ENCODE measurements around the gene TAF12. TPM values are rescaled to one million over a fixed set of nuclear protein-coding genes. Genes with fewer than 3 reads are reported as not detected.

Gene TAF12
- total RNA-seq, 1 donor from 2014 or later = 25.9 TPM

DNA sequence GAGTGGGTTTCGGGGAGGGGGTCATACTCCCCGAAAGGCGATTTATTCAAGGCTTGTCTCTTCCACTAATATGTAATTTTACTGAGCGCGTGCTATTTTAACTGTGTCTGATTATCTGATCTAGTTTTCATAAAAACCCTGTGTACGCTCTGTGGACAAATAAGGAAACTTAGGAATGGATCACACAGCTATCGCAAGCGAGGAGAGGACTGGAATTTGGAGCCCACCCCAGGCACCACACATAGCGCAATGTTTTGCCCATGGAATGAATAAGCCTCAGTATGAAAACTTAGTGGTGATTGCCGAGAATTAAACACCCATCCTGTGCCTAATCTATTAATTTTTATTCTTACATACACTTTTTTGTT lies 60.6 kb downstream of the TAF12 start:
- no peak for TF ChIP-seq EZH2 (IDR thresholded peaks at IDR 0.05; ENCODE audit: insufficient read depth, low read length)
- TF ChIP-seq, protein P1, sequence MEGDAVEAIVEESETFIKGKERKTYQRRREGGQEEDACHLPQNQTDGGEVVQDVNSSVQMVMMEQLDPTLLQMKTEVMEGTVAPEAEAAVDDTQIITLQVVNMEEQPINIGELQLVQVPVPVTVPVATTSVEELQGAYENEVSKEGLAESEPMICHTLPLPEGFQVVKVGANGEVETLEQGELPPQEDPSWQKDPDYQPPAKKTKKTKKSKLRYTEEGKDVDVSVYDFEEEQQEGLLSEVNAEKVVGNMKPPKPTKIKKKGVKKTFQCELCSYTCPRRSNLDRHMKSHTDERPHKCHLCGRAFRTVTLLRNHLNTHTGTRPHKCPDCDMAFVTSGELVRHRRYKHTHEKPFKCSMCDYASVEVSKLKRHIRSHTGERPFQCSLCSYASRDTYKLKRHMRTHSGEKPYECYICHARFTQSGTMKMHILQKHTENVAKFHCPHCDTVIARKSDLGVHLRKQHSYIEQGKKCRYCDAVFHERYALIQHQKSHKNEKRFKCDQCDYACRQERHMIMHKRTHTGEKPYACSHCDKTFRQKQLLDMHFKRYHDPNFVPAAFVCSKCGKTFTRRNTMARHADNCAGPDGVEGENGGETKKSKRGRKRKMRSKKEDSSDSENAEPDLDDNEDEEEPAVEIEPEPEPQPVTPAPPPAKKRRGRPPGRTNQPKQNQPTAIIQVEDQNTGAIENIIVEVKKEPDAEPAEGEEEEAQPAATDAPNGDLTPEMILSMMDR (IDR thresholded peaks at IDR 0.05; ENCODE audit: insufficient read depth, low read depth, low read length) = no peak
- Histone ChIP-seq H3K9me3 (ENCODE audit: insufficient read depth, low read depth, low read length) (no peaks in the 10 kb centered on the region), H3K4me3 (ENCODE audit: insufficient read depth, low read depth, low read length) (peak overlapping the region; percentile 98), H2AFZ (ENCODE audit: low read depth, low read length) (peak overlapping the region; percentile 96), H3K27ac (ENCODE audit: low read depth, low read length) (peak overlapping the region; percentile 67), H3K4me1 (ENCODE audit: insufficient read depth, low read length) (peaks cover 15% of the 10 kb centered on the region), H4K20me1 (ENCODE audit: insufficient read depth, low read length) (peaks cover 43% of the 10 kb centered on the region), H3K4me2 (ENCODE audit: low read length) (peak overlapping the region; percentile 93), H3K27me3 (ENCODE audit: insufficient read depth, low read length) (no peaks in the 10 kb centered on the region), H3K36me3 (ENCODE audit: insufficient read depth, low read length) (peaks cover 31% of the 10 kb centered on the region), H3K79me2 (ENCODE audit: insufficient read depth, low read length) (peaks cover 32% of the 10 kb centered on the region), H3K9ac (ENCODE audit: low read length) (peak overlapping the region; percentile 90)
- peak overlapping the region; percentile 97 for H3K4me3 Mint-ChIP-seq (ENCODE audit: unreplicated experiment)
- no peak for FAIRE-seq
- no peaks in the 10 kb centered on the region for H3K27me3 Mint-ChIP-seq (ENCODE audit: low read depth, unreplicated experiment)
- no peak overlapping the region for H3K27ac Mint-ChIP-seq (ENCODE audit: unreplicated experiment)
- H3K36me3 Mint-ChIP-seq (ENCODE audit: low read depth, unreplicated experiment) = peaks cover 14% of the 10 kb centered on the region
- peaks cover 18% of the 10 kb centered on the region for H3K4me1 Mint-ChIP-seq (ENCODE audit: low read depth, unreplicated experiment)
- DNase-seq (ENCODE audit: low read depth) = peak; percentile 40
- no peaks in the 10 kb centered on the region for H3K9me3 Mint-ChIP-seq (ENCODE audit: unreplicated experiment)

DNA sequence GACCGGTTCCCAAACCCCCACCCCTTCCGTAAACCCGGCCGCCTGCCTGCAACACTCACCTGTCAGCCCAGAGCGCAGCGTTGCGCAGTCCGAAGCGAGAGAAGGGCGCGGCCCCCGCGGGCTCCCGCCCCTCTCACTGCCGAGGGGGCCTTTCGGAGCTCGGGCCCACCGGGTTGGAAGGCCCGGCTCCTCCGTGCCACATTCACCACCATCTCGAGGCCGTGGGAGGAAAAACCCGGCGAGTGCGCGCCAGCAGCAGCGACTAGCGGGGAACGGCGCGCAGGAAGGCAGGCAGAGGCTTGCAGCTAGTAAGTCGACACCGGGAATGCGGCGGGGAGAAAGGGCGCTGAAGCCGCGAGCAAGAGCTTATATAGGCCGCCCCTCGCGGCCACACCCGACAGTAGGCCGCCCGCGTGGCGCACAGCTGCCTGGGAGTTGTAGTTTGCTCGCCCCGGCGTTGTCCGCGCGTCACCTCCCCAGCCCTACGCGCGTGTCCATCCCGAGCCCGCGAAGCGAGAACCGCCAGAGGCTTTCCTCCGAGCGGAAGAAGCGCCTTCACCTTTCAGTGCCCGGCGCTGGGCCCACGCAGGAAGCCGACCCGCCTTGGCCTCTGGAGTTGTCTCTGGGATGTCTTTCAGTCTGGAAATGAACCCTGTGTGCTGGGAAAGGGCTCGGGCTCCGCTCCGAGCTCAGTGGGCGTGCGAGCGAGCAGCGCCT lies 61.2 kb downstream of the TAF12 start:
- Histone ChIP-seq H3K9me3 (ENCODE audit: insufficient read depth, low read depth, low read length) (no peaks in the 10 kb centered on the region), H2AFZ (ENCODE audit: low read depth, low read length) (peak overlapping the region; percentile 96), H3K27ac (ENCODE audit: low read depth, low read length) (peak overlapping the region; percentile 67), H4K20me1 (ENCODE audit: insufficient read depth, low read length) (peaks cover 48% of the 10 kb centered on the region), H3K4me1 (ENCODE audit: insufficient read depth, low read length) (peaks cover 15% of the 10 kb centered on the region), H3K4me2 (ENCODE audit: low read length) (peak overlapping the region; percentile 93), H3K79me2 (ENCODE audit: insufficient read depth, low read length) (peaks cover 32% of the 10 kb centered on the region), H3K9ac (ENCODE audit: low read length) (peak overlapping the region; percentile 90), H3K27me3 (ENCODE audit: insufficient read depth, low read length) (no peaks in the 10 kb centered on the region), H3K4me3 (ENCODE audit: insufficient read depth, low read depth, low read length) (peak overlapping the region; percentile 98), H3K36me3 (ENCODE audit: insufficient read depth, low read length) (peaks cover 35% of the 10 kb centered on the region)
- H3K36me3 Mint-ChIP-seq (ENCODE audit: low read depth, unreplicated experiment) = peaks cover 16% of the 10 kb centered on the region
- no peak for TF ChIP-seq EZH2 (IDR thresholded peaks at IDR 0.05; ENCODE audit: insufficient read depth, low read length)
- TF ChIP-seq, protein P1 (IDR thresholded peaks at IDR 0.05; ENCODE audit: insufficient read depth, low read depth, low read length) = no peak
- DNase-seq (ENCODE audit: low read depth) = peak; percentile 85
- FAIRE-seq = no peak
- H3K9me3 Mint-ChIP-seq (ENCODE audit: unreplicated experiment) = no peaks in the 10 kb centered on the region
- H3K27ac Mint-ChIP-seq (ENCODE audit: unreplicated experiment) = peak overlapping the region; percentile 58
- peak overlapping the region; percentile 97 for H3K4me3 Mint-ChIP-seq (ENCODE audit: unreplicated experiment)
- H3K27me3 Mint-ChIP-seq (ENCODE audit: low read depth, unreplicated experiment) = no peaks in the 10 kb centered on the region
- H3K4me1 Mint-ChIP-seq (ENCODE audit: low read depth, unreplicated experiment) = peaks cover 18% of the 10 kb centered on the region
